ENCODE results near the gene PSMD8.
A peak's percentile ranks its signal among the peaks of the same experiment; 100 is the strongest.
"Not testable (repeated sequence)": the region's sequence is repeated elsewhere in the genome, so short reads cannot be mapped to it uniquely, and the experiment has no call there.

Gene PSMD8

DNA sequence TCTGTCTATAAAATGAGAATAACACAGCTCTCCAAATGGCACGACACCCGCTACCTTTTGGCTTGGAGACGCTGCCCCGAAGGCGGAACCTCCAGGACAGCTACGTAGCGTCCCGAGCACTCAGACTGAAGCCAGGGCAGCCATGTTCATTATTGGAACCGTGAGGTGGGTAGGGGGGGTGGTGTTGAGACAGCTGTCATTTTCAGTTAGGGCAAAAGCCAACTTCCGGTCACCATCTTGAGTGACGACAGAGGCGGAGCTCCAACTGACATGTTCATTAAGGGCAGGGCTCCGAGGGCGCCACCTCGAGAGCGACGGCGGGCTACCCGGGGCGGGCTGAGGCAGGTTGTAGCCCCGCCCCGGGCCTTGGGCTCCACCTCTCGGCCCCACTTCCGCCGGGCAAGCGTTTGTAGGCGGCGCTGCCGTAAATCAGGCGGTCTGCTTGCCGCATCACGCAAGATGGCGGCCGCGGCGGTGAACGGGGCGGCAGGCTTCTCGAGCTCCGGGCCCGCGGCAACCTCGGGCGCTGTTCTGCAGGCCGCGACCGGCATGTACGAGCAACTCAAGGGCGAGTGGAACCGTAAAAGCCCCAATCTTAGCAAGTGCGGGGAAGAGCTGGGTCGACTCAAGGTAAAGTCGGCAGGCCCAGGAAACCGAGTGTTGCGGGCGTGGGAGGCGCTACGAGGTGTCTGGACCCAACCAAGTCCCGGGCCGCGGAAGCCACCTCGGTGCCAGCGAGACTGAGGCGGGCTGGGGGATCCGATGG lies at the start of gene PSMD8:
Gene PSMD8, plus strand, starts transcription at position 240 of the 766 bp plus-strand sequence. Its CDS starts 31 bp downstream, at position 271.
- peak; percentile 84 to 100 (median 98) for DNase-seq

DNA sequence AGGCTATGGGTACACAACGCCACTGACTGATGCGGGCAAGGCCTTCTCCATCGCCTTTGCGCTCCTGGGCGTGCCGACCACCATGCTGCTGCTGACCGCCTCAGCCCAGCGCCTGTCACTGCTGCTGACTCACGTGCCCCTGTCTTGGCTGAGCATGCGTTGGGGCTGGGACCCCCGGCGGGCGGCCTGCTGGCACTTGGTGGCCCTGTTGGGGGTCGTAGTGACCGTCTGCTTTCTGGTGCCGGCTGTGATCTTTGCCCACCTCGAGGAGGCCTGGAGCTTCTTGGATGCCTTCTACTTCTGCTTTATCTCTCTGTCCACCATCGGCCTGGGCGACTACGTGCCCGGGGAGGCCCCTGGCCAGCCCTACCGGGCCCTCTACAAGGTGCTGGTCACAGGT lies 47.8 kb upstream of the PSMD8 start:
- DNase-seq = no peak

DNA sequence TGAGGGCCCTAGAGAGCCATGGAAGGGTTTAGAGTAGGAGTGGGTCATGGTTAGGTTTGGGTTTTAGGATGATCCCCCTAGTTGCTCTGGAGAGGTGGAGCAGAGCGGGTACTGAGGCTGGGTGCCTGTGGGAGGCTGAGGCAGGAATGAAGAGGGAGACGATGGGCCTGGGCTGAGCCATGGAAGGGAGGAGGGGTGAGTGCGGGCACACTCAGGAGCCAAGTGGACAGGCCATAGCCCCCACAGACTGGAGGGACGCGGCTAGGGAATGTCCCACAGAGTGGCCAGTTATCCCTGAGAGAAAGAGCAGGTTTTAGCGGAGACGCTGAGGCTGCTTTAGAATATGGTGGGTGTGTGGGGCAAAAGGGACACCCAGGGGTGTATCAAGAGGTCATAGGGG lies 44.7 kb upstream of the PSMD8 start:
- no peak for DNase-seq

DNA sequence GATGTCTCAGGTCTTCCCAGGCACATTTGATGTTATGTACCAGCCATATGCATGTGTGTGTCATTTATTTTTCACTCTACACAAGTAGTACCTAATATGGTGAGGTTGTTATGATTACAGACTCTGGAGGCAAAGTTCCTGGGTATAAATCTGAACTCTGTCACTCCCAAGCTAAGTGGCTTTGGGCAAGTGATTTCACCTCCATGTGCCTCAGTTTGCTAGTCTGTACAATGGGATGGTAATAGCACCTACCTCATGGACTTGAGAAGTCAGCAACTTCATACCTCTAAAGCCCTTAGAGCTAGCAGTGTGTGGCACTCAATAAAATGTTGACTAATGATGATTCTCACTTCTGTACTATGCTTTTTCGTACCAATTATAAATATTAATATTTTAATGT lies 42.6 kb upstream of the PSMD8 start:
- no peak for DNase-seq

DNA sequence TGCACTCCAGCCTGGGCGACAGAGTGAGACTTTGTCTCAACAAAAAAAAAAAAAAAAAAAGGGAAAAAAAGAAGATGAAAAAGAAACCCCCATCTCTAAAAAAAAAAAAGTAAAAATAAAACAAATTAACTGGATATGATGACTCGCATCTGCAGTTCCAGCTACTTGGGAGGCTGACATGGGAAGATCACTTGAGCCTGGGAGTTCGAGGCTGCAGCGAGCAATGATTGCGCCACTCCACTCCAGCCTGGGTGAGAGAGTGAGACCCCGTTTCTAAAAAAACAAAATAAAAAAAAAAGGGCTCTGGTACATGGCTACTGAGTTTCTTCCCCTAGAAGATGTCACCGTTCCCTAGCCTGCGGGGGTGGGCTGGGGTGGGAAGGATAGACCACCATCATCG lies 41.1 kb upstream of the PSMD8 start:
- DNase-seq = no peak

DNA sequence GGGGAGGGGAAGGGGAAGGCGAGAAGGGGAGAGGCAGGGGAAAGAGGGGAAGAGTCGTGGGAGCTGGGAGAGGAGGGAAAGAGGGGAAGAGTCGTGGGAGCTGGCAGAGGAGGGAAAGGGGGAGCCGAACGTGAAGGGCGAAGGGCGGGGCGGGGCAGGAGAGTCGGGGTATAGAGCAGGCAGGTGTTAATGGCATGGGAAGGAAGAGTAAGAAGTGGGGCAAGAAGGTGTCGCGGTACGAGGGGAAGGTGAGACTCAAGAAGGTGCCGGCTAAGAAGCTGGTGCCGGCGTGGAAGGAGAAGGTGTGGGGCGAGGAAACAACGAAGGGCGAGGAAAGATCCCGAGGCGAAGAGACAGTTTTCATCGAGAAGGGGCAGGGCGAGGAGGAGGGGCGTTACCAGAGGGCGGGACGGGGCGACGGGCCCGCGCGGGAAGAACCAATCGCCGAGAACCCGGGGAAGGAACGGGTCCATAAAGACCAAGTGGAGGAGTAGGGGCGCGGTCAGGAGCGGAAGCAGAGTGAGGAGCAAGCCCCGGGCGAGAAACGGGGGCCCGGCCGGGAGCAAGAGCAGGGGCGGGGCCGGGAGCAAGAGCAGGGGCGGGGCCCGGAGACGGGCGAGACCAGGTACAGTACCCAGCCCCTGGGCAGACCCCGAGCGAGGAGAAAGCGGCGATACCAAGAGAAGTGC lies 38.3 kb upstream of the PSMD8 start:
- DNase-seq = peak; percentile 57 to 95 (median 88)

DNA sequence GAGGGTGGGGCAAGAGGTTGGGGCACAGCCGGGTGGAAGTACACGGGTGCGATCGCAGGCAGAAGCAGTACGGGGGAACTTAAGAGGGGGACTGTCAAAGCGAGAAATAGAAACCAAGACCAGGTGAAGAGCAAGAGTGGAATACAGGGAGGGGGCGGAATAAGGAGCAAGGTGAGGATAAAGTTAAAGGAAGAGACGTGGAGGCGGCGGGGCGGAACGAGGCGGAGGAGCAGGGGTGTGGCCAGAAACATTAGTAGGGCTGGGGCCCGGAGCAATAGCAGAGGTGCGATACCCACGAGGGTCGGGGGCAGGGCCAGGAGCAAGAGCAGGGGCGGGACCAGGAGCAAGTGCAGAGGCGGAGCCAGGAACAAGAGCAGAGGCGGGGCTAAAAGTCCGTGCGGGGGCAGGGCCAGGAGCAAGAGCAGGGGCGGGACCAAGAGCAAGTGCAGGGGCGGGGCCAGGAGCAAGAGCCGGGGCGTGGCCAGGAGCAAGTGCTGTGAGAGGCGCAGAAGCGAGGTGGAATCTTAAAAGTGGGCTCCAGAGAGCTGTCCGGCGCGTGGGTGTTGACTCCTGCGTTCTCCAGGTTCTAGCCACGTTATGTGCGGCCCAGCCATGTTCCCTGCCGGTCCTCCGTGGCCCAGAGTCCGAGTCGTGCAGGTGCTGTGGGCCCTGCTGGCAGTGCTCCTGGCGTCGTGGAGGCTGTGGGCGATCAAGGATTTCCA lies 37.6 kb upstream of the PSMD8 start:
- DNase-seq = peak; percentile 26 to 91 (median 81)

DNA sequence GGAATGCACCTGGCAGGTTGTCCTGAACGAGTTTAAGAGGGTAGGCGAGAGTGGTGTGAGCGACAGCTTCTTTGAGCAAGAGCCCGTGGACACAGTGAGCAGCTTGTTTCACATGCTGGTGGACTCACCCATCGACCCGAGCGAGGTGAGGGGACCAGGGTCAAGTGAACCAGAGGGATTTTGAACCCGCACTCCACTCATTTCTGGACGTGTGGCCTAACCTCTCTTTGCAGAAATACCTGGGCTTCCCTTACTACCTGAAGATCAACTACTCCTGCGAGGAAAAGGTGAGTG lies 37.1 kb upstream of the PSMD8 start:
- no peak for DNase-seq

DNA sequence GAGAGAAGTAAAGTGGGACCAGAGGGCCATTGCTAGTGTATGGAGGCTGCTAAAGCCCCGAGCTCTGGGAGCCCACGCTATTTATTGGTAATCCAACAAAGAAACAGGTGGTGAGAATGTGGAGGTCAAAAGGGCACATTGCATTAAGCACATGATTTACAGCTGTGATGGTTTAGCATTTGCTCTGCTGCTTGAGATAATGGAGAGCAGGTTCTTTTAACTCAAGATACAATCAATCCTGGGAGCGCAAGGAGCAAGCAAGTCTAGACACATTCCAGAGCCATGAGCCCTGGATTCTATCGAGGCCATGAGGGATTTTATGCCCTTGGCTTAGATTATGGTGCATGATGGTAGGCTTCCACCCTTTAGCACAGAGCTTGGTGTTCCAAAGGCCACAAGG lies 35.4 kb upstream of the PSMD8 start:
- DNase-seq = not testable (repeated sequence)

DNA sequence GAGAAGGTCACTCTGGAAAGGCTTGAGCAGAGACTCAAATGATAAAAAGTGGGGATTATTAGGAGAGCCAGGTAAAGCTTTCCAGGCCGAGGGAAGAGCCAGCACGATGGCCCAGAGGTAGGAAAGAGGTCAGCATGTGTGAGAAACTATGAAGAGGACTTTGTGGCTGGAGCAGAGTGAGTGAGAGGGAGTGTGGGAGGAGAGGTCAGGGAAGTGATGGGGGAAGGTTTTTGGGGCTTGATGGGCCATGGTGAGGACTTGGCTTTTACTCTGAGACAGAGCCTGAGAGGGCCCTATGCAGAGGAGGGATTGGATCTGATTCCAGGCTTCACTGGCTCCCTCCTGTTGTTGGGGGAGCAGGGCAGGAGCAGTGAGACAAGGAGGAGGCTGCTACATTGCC lies 33.4 kb upstream of the PSMD8 start:
- DNase-seq = no peak

DNA sequence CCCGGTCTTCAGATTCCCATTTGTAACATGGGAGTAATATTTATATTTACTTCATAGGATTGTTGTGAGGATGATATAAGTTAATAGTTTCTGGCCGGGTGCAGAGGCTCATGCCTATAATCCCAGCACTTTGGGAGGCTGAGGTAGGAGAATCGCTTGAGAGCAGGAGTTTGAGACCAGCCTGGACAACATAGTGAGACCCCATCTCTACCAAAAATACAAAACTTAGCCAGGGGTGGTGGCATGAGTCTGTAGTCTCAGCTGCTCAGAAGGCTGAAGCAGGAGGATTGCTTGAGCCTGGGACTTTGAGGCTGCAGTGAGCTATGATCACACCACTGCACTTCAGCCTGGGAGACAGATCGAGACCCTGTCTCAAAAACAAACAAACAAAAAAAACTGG lies 27.5 kb upstream of the PSMD8 start:
- no peak for DNase-seq

DNA sequence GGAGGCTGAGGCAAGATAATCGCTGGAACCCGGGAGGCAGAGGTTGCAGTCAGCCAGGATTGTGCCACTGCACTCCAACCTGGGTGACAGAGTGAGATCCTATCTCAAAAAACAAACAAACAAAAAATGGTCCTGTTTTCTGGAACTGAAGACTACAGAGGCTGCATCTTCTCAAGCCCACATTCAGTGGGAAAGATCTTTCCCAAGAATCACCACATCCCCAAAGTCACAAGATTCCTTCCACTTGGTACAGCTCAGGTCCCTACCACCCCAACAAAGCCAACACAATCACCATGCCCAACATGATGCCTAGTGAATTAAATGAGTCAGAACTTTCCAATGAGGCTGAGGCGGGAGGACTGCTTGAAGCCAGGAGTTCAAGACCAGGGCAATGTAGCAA lies 23.5 kb upstream of the PSMD8 start:
- no peak for DNase-seq

DNA sequence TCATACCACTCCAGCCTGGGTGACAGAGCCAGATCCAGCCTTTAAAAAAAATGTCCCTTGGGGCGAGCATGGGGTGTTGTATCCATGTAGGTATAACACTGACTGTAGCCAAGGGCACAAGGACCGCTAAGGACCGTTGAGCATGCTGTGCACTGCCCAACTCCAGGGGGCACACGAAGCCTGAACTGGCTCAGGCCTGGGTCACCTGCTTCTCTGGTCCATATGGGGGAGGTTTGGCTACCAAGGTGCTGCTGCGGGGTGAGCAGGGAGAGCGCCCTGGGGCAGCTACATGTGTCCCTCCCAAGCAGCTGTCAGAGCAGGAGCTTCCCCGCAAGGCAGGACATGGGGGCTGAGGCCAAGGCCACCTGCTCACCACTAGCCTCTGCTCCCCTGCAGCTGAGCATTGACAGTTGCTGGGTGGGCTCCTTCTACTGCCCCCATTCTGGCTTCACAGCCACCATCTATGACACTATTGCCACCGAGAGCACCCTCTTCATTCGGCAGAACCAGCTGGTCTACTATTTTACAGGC lies 22.4 kb upstream of the PSMD8 start:
- no peak for DNase-seq

DNA sequence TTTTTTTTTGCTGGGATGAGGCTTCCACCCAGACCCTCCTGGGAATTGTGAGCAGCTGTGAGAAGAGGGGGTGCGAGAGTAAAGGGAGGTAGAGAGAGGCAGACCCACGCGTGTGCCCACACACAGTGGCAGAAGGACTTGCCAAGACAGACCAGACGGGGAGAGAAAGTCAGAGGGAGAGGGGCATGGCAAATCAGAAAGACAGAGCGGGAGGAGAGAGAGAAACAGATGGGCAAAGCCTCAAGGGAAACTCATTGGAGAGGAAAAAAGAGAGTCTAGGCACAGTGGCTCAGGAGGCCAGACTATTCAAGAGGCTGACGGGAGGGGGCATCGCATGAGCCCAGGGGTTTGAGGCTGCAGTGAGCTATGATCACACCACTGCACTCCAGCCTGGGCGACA lies 21.8 kb upstream of the PSMD8 start:
- no peak for DNase-seq

DNA sequence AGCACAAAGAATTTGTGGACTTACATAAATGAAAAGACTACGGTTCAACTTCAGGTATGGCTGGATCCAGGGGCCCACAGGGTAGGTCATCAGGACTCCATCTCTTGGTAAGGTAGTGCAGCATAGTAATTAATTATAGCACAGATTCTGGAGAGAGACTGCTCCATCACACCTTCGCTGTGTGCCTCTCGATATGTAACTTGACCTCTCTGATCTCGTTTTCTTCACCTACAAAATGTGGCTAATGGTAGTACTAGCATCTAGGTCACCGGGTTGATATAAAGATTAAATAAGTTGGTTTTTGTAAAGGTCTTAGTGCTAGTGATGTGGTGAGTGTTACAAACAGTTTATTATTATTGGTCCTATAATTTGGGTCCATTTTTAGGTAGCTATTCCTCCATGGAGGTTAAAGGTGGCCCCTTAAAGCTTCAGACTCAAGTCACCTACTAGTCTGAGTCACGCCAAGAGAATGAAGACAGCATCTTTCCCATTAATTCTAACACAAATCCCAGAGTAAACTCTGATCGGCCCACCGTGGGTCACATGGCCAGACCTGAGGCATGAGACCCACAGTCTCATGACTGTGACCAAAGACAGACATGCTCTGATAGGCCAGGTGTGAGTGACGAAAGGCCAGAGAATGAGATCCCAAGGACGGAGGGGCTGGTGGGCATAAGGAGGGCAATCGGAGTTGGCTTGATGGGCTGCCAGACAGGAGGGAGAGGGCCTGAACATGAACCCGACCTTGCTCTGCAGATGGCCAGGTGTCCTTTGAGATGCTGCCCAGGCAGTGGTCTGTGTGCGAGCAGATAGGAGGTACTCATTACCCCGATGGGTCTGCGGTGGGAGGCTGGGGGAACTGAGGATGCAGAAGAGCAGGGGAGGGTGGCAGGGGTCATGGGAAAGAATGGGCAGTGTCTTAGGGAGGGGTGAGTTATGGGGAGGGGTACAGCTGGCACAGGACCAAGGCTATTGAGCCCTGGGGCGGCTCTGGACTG lies 18.3 kb upstream of the PSMD8 start:
- no peak for DNase-seq

DNA sequence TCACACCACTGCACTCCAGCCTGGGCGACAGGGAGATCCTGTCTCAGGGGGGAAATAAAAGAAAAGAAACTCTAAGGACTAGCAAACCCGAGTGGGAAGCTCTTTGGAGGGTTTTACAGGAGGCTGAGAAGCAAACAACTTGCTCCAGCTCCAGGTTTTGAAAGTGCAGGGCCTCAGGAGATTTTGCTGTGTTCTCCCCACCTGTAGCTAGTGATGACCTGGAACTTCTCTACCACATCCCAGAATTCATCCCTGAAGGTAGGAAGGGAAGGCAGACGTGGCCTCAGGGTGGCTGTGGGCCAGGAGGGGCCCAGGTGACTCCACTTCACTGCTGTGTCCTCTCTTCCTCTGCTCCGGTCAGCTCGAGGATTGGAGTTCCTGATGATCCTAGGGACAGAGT lies 16.3 kb upstream of the PSMD8 start:
- DNase-seq = no peak

DNA sequence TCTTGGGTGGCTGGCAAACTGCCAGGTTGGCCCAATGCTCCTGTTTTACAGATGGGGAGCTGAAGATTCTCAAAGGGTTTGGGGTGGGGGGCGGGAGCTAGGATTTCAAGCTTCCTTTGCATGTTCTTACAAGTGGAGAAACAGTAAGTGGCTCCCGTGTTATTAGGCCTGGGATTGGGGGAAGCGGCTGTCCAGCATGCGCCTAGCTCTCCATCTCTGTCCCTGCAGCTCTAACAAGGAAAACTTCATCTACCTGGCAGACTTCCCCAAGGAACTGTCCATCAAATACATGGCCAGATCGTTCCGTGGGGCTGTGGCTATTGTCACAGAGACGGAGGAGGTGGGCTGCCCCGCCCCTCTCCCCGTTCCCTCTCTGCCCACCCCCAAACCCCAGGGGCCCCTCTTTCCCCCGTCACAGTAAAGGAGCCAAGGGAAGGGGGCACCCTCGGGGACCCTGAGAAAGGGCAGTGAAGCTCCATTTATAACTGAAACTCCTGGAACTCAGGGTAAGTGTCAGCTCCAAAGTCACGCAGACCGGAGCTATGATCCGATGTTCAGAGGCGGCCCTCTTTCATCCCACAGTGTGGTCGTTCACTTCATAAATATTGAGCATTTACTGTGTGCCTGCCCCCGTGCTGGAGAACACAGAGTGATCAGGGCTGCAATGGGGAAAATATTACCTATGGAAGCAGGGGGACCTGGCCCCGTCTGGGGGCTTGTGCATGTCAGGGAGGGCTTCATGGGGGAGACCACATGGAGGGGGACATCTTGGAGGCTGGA lies 14.9 kb upstream of the PSMD8 start:
- DNase-seq = no peak

DNA sequence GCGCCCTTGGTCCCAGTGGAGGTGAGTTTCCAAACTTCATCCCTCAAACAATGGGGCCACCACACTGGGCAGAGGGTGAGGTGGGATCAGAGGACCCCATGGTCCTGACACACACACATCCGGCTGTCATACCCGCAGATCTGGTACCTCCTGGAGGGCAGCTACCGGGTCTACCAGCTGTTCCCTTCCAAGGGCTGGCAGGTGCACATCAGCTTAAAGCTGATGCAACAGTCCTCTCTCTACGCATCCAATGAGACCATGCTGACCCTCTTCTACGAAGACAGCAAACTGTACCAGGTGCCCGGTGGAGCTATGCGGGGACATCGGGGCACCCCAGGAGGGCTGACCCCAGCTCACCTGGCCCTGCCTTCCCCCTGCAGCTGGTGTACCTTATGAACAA lies 14.0 kb upstream of the PSMD8 start:
- no peak for DNase-seq

DNA sequence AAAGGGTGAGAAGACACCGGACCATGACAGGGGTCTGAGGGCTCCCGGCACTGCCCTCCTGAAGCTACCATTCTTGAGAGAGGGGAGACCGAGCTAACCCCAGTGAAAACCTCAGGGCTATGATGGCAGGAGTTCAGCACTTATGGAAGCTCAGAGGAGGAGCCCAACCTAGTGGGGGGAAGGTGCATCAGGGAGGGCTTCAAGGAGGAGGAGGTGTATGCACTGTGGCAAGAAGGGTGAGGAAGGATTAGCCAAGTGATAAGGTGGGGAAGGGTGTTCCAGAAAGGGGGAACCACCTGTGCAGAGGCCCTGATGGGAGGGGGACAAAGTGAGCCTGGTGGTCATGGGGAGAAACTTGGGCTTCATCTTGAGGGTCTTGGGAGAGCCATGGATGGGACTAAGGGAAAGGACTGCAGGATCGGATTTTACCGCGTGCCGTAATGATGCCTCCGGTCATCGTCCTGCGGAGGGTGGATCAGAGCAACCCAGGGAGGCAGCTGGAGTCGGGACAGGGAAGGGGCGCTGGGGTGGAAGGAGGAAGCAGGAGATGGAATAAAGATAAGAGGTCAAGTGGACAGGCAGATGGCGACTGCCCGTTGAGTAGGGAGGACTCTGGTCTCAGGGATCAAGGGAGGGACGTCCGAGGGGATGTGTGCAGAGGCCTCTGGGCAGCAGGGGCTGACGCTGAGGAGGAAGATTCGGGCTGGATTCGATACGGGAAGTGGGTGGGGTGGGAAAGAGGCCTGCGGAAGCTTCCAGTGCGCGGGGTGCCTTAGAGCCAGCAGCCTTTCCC lies 13.3 kb upstream of the PSMD8 start:
- no peak for DNase-seq

DNA sequence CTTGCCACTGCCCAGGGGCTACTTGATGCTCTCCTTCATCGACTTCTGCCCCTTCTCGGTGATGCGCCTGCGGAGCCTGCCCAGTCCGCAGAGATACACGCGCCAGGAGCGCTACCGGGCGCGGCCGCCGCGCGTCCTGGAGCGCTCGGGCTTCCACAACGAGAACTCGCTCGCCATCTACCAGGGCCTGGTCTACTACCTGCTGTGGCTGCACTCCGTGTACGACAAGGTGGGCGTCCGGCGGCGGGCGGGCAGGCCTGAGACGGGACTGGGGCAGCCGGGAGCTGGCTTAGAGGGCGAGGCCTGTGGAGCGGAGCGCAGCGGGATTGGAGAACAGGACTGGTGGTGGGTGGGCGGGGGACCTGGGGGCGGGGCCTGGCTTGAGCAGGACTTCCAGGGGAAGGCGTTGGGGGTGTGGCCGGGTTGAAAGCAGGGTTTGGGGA lies 12.7 kb upstream of the PSMD8 start:
- DNase-seq = peak in 9 of 14 donors; percentile 5 to 71 (median 34)
